Stomach (tissue), 9 donors: Measurements from ENCODE around the gene MTX1. TPM values are rescaled to one million over a fixed set of nuclear protein-coding genes. Genes with fewer than 3 reads are reported as not detected.

Experiments
- DNase-seq, 2 donors: peaks; one replicate each; pipeline versions ENCODE4 v3.0.0 to v3.0.0-alpha.2; 2013 to 2019
- H3K27ac ChIP-seq, 5 donors: fragments of 200-600 bp in 4 of 5; sonication (generic) in 4 of 5; one replicate each; pipeline ENCODE4 v1.5.1; 2013 to 2019; ENCODE audit warnings: mild to moderate bottlenecking in 1 of 5, moderate library complexity in 1 of 5
- H3K27me3 ChIP-seq, 3 donors: fragments of 200-600 bp; sonication (generic); one replicate each; pipeline ENCODE4 v1.5.1; 2017 to 2019; ENCODE audit warnings: mixed run types in 1 of 3
- H3K36me3 ChIP-seq, 4 donors: fragments of 200-600 bp; sonication (generic); 1 replicate in 3 of 4; 2 replicates in 1 of 4; pipeline ENCODE4 v1.5.1; 2016 to 2019
- H3K4me1 ChIP-seq, 4 donors: fragments of 200-600 bp; sonication (generic); one replicate each; pipeline ENCODE4 v1.5.1; 2016 to 2019
- H3K4me3 ChIP-seq, 4 donors: fragments of 200-600 bp; sonication (generic) in 3 of 4; one replicate each; pipeline ENCODE4 v1.5.1; 2016 to 2019; ENCODE audit warnings: mild to moderate bottlenecking in 1 of 4
- H3K9me3 ChIP-seq, 4 donors: fragments of 200-600 bp; sonication (generic); one replicate each; pipeline ENCODE4 v1.5.1; 2016 to 2019
- EP300 ChIP-seq: sonication (generic); formaldehyde crosslinking; IDR thresholded peaks from one replicate; pipeline ENCODE4 v1.6.1; 2017; ENCODE audit warnings: antibody characterized with exemption
- POLR2A ChIP-seq, 4 donors: fragments of 450-650 bp; IDR thresholded peaks; one replicate each; pipeline ENCODE4 v1.6.1; 2016; ENCODE audit warnings: antibody characterized with exemption in 4 of 4, control low read depth in 2 of 4, mild to moderate bottlenecking in 1 of 4, moderate library complexity in 1 of 4
- POLR2AphosphoS5 ChIP-seq, 3 donors: sonication (generic); formaldehyde crosslinking; IDR thresholded peaks; one replicate each; pipeline ENCODE4 v1.6.1; 2016; ENCODE audit warnings: antibody characterized with exemption in 3 of 3
- WGBS, 5 donors: extraction: QIAGEN DNeasy Blood & Tissue Kit in 3 of 5; methylation state at CpG; one replicate each; pipeline versions ENCODE4 v1.1.5 to v1.1.7; 2013 to 2018; 5-methylcytosine and 5-hydroxymethylcytosine counted together
- intact Hi-C: fragments of 100-400 bp; cut with DNase I; formaldehyde crosslinking; loops from one replicate; pipeline ENCODE4 v1.15.1; 2023; ENCODE audit warnings: low total_unique reads
- polyA plus RNA-seq, 3 donors: library from polyadenylated mRNA; stranded (reverse); fragments of 200-250 nt; gene quantifications; one replicate each; pipeline ENCODE4 v1.2.3, GENCODE V29; 2013
- total RNA-seq, 5 donors: library from RNA; depleted of rRNA; stranded (reverse); fragments of >200 nt; gene quantifications; one replicate each; pipeline versions ENCODE4 v1.1.0 to v1.2.3, GENCODE V29; 2014 to 2016
- TF ChIP-seq, protein P1 (sequence below), 7 experiments: fragments of 450-650 bp in 4 of 7; fragments of 200-600 bp in 3 of 7; sonication (generic) in 3 of 7; IDR thresholded peaks; one replicate each; pipeline ENCODE4 v1.5.1; 2016 to 2019; ENCODE audit warnings: antibody characterized with exemption in 7 of 7, control low read depth in 2 of 7, mild to moderate bottlenecking in 1 of 7
- donor health status: healthy with polysubstance abuse.
- donor health status: Bipolar disorder and iron deficiency.
- donor health status: healthy.

Gene MTX1
- total and polyA plus RNA-seq, 8 donors = 1.2 to 71.1 (median 36.9) TPM

DNA sequence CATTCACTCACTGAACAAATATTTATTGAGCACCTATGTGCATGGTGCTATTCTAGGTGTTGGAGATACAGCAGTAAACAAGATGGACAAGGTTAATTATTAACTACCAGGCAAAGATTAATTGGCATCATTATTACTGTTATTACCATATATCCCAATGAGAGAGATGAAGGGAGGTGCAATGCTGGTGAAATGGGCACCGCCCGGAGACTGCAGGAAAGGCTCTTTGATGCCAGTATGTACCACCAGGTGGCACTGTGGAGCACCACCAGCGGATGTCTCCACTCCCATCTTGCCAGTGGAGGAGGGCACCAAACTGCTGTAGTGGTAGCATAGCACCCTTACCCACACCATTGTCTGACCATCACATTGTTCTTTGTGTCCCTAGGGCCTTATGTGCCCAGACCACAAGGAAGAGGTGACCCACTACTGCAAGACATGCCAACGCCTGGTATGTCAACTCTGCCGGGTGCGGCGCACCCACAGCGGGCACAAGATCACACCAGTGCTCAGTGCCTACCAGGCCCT is 31.9 kb upstream of the MTX1 start:
- peaks cover 48 to 87% (median 81%) of the 10 kb centered on the region in 4 donors for H3K4me1 ChIP-seq
- peak; percentile 95 to 96 for DNase-seq
- peaks cover 0 to 12% (median 0%) of the 10 kb centered on the region in 4 donors for H3K36me3 ChIP-seq
- peaks cover 0 to 19% (median 6%) of the 10 kb centered on the region in 3 donors for H3K27me3 ChIP-seq
- H3K27ac ChIP-seq = peak overlapping the region; percentile 34 to 96 (median 81)
- WGBS, 5 donors = 41 to 54% (median 48%) methylated on average over 8 of the region's 8 CpGs
- H3K4me3 ChIP-seq = no peak overlapping the region
- H3K9me3 ChIP-seq = no peaks in the 10 kb centered on the region
- intact Hi-C loops = loop anchor here (10.0 kb wide), 1 partner anchor 48 kb away; no protein-coding TSS in a partner anchor
- TF ChIP-seq POLR2A (IDR thresholded peaks at IDR 0.05) (no peak), EP300 (no peak), POLR2AphosphoS5 (IDR thresholded peaks at IDR 0.05) (peak; percentile 38 to 91 (median 45))
- TF ChIP-seq, protein P1, sequence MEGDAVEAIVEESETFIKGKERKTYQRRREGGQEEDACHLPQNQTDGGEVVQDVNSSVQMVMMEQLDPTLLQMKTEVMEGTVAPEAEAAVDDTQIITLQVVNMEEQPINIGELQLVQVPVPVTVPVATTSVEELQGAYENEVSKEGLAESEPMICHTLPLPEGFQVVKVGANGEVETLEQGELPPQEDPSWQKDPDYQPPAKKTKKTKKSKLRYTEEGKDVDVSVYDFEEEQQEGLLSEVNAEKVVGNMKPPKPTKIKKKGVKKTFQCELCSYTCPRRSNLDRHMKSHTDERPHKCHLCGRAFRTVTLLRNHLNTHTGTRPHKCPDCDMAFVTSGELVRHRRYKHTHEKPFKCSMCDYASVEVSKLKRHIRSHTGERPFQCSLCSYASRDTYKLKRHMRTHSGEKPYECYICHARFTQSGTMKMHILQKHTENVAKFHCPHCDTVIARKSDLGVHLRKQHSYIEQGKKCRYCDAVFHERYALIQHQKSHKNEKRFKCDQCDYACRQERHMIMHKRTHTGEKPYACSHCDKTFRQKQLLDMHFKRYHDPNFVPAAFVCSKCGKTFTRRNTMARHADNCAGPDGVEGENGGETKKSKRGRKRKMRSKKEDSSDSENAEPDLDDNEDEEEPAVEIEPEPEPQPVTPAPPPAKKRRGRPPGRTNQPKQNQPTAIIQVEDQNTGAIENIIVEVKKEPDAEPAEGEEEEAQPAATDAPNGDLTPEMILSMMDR (IDR thresholded peaks at IDR 0.05) = peak in 6 of 7 experiments; percentile 64 to 98 (median 94)

DNA sequence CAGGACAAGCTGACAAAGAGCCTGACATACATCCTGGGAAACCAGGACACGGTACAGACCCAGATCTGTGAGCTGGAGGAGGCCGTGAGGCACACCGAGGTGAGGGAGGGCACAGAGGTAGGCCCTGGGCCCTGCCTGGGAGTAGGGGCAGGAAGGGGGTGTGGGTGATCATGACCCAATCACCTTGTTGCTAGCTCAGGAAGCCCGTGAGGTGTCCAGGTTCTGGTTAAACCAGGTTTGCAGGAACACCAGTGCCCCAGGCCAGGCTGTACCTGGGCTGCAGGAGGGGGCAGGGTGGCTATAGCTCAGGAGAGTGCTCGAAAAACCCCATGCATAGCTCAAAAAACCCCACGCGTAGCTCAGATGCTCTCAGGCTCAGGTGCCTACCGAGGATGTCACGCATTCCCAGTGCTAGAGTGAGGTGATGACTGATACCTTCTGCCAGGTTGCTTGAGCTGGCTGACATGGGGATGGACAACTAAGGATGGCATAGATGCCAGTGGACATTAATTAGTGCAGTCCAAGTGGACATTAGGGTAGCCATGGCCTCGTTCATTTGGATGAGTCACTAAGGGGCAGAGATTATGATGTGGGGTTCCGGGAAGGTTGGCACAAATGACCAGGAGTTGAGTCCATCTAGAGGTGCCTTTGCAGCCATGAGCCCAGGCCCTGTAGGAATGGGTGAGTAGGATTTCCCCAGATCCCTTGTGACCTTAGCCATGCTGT is 31.1 kb upstream of the MTX1 start:
- intact Hi-C loops = loop anchor here (10.0 kb wide), 1 partner anchor 47 kb away; no protein-coding TSS in a partner anchor
- TF ChIP-seq POLR2AphosphoS5 (IDR thresholded peaks at IDR 0.05) (no peak), EP300 (no peak), POLR2A (IDR thresholded peaks at IDR 0.05) (no peak)
- TF ChIP-seq, protein P1 (IDR thresholded peaks at IDR 0.05) = no peak
- 48 to 69% (median 51%) methylated on average over 9 to 11 of the region's 11 CpGs for WGBS, 5 donors
- Histone ChIP-seq H3K4me3 (no peak overlapping the region), H3K27ac (peak overlapping the region; percentile 34 to 96 (median 81)), H3K27me3 (peaks cover 0 to 19% (median 6%) of the 10 kb centered on the region in 3 donors), H3K36me3 (peaks cover 0 to 16% (median 0%) of the 10 kb centered on the region in 4 donors), H3K4me1 (peaks cover 43 to 88% (median 81%) of the 10 kb centered on the region in 4 donors), H3K9me3 (no peaks in the 10 kb centered on the region)
- DNase-seq = peak; percentile 64 to 72

DNA sequence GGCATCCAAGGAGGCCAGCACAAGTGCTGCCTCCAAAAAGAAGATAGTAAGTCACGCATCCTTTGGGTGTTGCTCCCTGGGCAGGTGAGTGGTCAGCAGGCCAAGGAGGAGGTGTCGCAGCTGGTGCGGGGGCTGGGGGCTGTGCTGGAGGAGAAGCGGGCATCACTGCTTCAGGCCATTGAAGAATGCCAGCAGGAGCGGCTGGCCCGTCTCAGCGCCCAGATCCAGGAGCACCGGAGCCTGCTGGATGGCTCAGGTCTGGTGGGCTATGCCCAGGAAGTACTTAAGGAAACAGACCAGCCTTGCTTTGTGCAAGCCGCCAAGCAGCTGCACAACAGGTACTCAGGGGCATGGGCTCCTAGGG is 30.6 kb upstream of the MTX1 start:
- Histone ChIP-seq H3K27ac (peak overlapping the region; percentile 34 to 96 (median 81)), H3K4me1 (peaks cover 40 to 85% (median 79%) of the 10 kb centered on the region in 4 donors), H3K27me3 (peaks cover 0 to 19% (median 6%) of the 10 kb centered on the region in 3 donors), H3K4me3 (no peak overlapping the region), H3K9me3 (no peaks in the 10 kb centered on the region), H3K36me3 (peaks cover 0 to 16% (median 0%) of the 10 kb centered on the region in 4 donors)
- intact Hi-C loops = loop anchor here (10.0 kb wide), 1 partner anchor 47 kb away; no protein-coding TSS in a partner anchor
- DNase-seq = peak; percentile 27 to 30
- TF ChIP-seq, protein P1 (IDR thresholded peaks at IDR 0.05) = no peak
- no peak for TF ChIP-seq EP300
- TF ChIP-seq POLR2AphosphoS5 (IDR thresholded peaks at IDR 0.05) = no peak
- no peak for TF ChIP-seq POLR2A (IDR thresholded peaks at IDR 0.05)
- 95 to 98% (median 97%) methylated on average over 9 of the region's 9 CpGs for WGBS, 5 donors

DNA sequence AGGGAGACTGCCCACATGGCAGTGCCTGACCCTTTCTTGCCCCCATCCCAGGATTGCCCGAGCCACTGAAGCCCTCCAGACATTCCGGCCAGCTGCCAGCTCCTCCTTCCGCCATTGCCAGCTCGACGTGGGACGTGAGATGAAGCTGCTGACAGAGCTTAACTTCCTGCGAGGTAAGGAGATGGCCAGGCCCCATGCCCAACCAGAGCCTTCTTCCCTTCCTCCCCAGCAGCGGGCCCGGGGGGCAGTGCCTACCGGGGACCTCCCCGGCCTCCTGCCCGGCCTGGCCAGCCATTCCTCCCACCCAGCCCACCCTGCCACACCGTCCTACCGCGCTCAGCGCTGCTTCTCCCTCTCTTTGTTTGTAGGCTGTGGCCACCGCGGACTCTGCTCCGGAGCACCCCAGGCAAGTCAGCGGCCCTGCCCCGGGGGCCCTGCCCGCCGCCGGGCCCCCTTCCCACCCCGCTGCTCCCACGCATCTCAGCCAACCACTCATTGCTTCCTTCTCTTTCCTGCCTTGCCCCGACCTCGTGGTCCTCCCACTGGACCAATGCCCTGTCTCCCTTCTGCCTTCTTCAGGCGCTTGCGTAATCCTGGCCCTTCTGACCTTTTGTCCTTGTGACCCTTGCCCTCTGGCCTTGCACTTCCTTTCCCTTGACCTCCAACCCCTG is 29.9 kb upstream of the MTX1 start:
- peaks cover 36 to 81% (median 75%) of the 10 kb centered on the region in 4 donors for H3K4me1 ChIP-seq
- H3K27me3 ChIP-seq = peaks cover 0 to 19% (median 6%) of the 10 kb centered on the region in 3 donors
- intact Hi-C loops = loop anchor here (10.0 kb wide), 1 partner anchor 46 kb away; no protein-coding TSS in a partner anchor
- WGBS, 5 donors = 69 to 77% (median 75%) methylated on average over 20 to 30 of the region's 30 CpGs
- TF ChIP-seq POLR2AphosphoS5 (IDR thresholded peaks at IDR 0.05) = peak in 2 of 3 donors; percentile 17 to 38
- TF ChIP-seq, protein P1 (IDR thresholded peaks at IDR 0.05) = no peak
- H3K4me3 ChIP-seq = no peak overlapping the region
- H3K36me3 ChIP-seq = peaks cover 0 to 16% (median 0%) of the 10 kb centered on the region in 4 donors
- peak; percentile 28 to 33 for DNase-seq
- no peaks in the 10 kb centered on the region for H3K9me3 ChIP-seq
- H3K27ac ChIP-seq = peak overlapping the region; percentile 73 to 96 (median 81)
